Chondrocyte (in vitro differentiated cells): ENCODE measurements around the gene BPGM. TPM values are rescaled to one million over a fixed set of nuclear protein-coding genes. Genes with fewer than 3 reads are reported as not detected.
A peak's percentile ranks its signal among the peaks of the same experiment; 100 is the strongest.

ENCODE experiments used
- DNase-seq: peaks from one replicate; pipeline ENCODE4 v3.0.0; 2021; ENCODE audit warnings: mixed read lengths, low spot score
- H3K27ac Mint-ChIP-seq: one replicate; pipeline ENCODE4 v1.8.0; 2021; ENCODE audit warnings: mild to moderate bottlenecking, moderate library complexity, mixed read lengths; ENCODE audit not compliant: unreplicated experiment
- H3K27me3 Mint-ChIP-seq: 2 replicates; pipeline ENCODE4 v1.8.0; 2021; ENCODE audit warnings: low read depth, mixed read lengths
- H3K36me3 Mint-ChIP-seq: 2 replicates; pipeline ENCODE4 v1.8.0; 2021; ENCODE audit warnings: low read depth, mixed read lengths
- H3K4me1 Mint-ChIP-seq: 2 replicates; pipeline ENCODE4 v1.8.0; 2021; ENCODE audit warnings: low read depth, mild to moderate bottlenecking, mixed read lengths
- H3K4me3 Mint-ChIP-seq: one replicate; pipeline ENCODE4 v1.8.0; 2021; ENCODE audit warnings: mild to moderate bottlenecking, moderate library complexity, mixed read lengths; ENCODE audit not compliant: unreplicated experiment
- H3K9me3 Mint-ChIP-seq: 2 replicates; pipeline ENCODE4 v1.8.0; 2021; ENCODE audit warnings: low read depth, mixed read lengths
- total RNA-seq: library from RNA; stranded (reverse); gene quantifications from 3 replicates; pipeline ENCODE4 v1.2.1, GENCODE V29; 2021
- TF ChIP-seq, protein P1 (sequence below): fragments of 200-600 bp; sonication (generic); IDR thresholded peaks from 2 replicates; pipeline ENCODE4 v1.5.0; 2021; ENCODE audit warnings: antibody characterized with exemption, mild to moderate bottlenecking, moderate library complexity

Gene BPGM
- total RNA-seq, 1 donor from 2014 or later, result 29.6 TPM

GRCh38 chr7:134654104-134654775, 7.6 kb downstream of the BPGM start:
- no peaks in the 10 kb centered on the region for H3K9me3 Mint-ChIP-seq
- peaks cover 3% of the 10 kb centered on the region for H3K36me3 Mint-ChIP-seq
- TF ChIP-seq, protein P1, sequence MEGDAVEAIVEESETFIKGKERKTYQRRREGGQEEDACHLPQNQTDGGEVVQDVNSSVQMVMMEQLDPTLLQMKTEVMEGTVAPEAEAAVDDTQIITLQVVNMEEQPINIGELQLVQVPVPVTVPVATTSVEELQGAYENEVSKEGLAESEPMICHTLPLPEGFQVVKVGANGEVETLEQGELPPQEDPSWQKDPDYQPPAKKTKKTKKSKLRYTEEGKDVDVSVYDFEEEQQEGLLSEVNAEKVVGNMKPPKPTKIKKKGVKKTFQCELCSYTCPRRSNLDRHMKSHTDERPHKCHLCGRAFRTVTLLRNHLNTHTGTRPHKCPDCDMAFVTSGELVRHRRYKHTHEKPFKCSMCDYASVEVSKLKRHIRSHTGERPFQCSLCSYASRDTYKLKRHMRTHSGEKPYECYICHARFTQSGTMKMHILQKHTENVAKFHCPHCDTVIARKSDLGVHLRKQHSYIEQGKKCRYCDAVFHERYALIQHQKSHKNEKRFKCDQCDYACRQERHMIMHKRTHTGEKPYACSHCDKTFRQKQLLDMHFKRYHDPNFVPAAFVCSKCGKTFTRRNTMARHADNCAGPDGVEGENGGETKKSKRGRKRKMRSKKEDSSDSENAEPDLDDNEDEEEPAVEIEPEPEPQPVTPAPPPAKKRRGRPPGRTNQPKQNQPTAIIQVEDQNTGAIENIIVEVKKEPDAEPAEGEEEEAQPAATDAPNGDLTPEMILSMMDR, result no peak
- no peak overlapping the region for H3K4me3 Mint-ChIP-seq
- H3K4me1 Mint-ChIP-seq, result peaks cover 44% of the 10 kb centered on the region
- H3K27me3 Mint-ChIP-seq, result no peaks in the 10 kb centered on the region
- no peak for DNase-seq
- H3K27ac Mint-ChIP-seq, result no peak overlapping the region

DNA sequence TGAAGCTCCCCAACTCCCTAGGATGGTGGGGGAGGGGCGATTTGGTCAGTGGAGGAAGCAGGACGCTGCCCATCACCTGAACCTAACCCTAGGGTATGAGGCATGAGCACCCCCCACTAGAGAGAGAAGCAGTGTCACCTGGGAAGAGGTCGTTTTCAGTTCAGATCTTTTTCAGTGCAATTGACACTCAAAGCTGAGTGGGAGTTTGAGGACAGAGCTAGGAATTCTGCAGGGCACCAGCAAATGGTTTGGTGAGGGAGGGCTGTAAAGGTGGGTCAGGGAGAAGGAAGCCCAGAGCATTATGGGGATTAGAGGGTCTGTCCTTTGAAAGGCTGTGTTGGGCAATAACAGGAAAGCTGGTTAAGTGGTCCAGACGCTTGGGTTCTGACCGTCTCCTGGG, 10.9 kb downstream of the BPGM start:
- no peak for DNase-seq
- TF ChIP-seq, protein P1, result no peak
- Mint-ChIP-seq H3K9me3 (no peaks in the 10 kb centered on the region), H3K4me1 (peaks cover 53% of the 10 kb centered on the region), H3K27ac (no peak overlapping the region), H3K36me3 (peaks cover 5% of the 10 kb centered on the region), H3K27me3 (no peaks in the 10 kb centered on the region), H3K4me3 (no peak overlapping the region)

DNA sequence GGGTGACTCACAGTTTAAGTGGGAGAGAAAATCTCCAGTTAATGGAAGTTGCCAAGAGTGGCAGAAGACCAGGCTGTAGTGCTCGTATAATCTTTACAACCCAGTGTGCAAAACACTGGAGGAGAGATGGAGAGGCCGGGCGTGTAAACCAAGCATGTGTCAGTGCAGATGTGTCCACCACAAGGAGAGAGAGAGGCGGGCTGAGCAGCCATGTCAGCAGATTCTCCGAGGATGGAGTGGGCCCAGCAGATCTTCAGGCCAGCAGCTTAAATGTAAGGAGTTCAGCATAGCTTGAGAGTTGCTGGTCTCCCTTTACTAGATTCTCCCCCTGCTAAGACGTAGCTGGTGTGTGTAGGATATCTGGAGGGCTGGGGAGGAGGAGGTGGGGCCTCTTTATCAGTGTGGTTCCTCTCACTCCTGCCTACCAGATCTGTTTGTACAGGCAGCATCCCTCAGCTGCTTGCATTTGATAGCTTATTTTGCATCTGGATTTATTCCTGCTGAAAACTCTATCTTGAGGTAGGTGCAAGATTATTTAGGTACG, 13.7 kb downstream of the BPGM start:
- Mint-ChIP-seq H3K4me1 (peaks cover 57% of the 10 kb centered on the region), H3K27ac (peak overlapping the region; percentile 94), H3K27me3 (no peaks in the 10 kb centered on the region), H3K4me3 (no peak overlapping the region), H3K36me3 (peaks cover 10% of the 10 kb centered on the region), H3K9me3 (no peaks in the 10 kb centered on the region)
- no peak for DNase-seq
- TF ChIP-seq, protein P1, result no peak

DNA sequence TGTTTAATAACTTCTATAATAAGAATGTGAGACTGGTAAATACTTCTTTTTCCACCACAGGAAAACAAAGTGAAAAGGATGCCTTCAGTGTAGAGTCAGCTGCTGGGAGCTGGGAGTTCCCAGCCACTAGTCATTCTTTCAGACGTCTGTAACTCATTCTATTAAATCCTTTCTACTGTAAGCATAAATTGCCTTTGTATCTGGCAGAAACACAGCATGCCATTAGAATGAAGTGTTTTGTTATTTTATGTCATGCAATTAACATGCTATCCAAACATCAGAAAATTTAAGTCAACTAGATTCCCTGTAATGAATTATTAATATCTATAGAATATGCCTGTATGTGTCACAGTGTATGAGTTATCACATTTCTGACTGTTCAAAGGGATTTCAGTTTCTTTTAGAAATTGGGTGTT, 14.3 kb downstream of the BPGM start:
- DNase-seq, result no peak
- no peaks in the 10 kb centered on the region for H3K27me3 Mint-ChIP-seq
- TF ChIP-seq, protein P1, result no peak
- H3K27ac Mint-ChIP-seq, result peak overlapping the region; percentile 94
- H3K4me1 Mint-ChIP-seq, result peaks cover 57% of the 10 kb centered on the region
- H3K4me3 Mint-ChIP-seq, result no peak overlapping the region
- H3K9me3 Mint-ChIP-seq, result no peaks in the 10 kb centered on the region
- peaks cover 10% of the 10 kb centered on the region for H3K36me3 Mint-ChIP-seq

GRCh38 chr7:134662166-134662870, 15.7 kb downstream of the BPGM start:
- H3K4me1 Mint-ChIP-seq, result peaks cover 62% of the 10 kb centered on the region
- no peaks in the 10 kb centered on the region for H3K27me3 Mint-ChIP-seq
- H3K27ac Mint-ChIP-seq, result peak overlapping the region; percentile 92
- TF ChIP-seq, protein P1, result no peak
- H3K4me3 Mint-ChIP-seq, result no peak overlapping the region
- no peak for DNase-seq
- H3K36me3 Mint-ChIP-seq, result peaks cover 17% of the 10 kb centered on the region
- no peaks in the 10 kb centered on the region for H3K9me3 Mint-ChIP-seq
